GM12891 (cell line): Measurements from ENCODE around the gene PCDH9.

Experiments used
- POLR2A ChIP-seq: IDR thresholded peaks from 2 replicates; pipeline ENCODE4 v1.6.1; 2011; ENCODE audit warnings: low read depth, low read length, control low read depth
- TAF1 ChIP-seq: IDR thresholded peaks from 2 replicates; pipeline ENCODE4 v1.6.1; 2011; ENCODE audit warnings: low read depth, low read length, control low read depth

GRCh38 chr13:66266348-66266747 lies 963.8 kb downstream of the PCDH9 start:
- no peak for TF ChIP-seq TAF1
- TF ChIP-seq POLR2A, result no peak
